Astrocyte (in vitro differentiated cells and primary cell): ENCODE data around the gene FOXP2. TPM values are rescaled to one million over a fixed set of nuclear protein-coding genes. Genes with fewer than 3 reads are reported as not detected.

ENCODE experiments used
- DNase-seq: peaks from one replicate; pipeline ENCODE4 v3.0.0-alpha.2; 2010; ENCODE audit warnings: low read depth
- FAIRE-seq: peaks from 2 replicates; lab custom pipeline; 2011; peaks lifted over from hg19 to GRCh38; lab: Jason Lieb, UNC
- H2AFZ ChIP-seq: 2 replicates; pipeline ENCODE4 v1.6.0; 2012; ENCODE audit warnings: low read depth, low read length, inconsistent platforms
- H3K27ac ChIP-seq: 2 replicates; pipeline ENCODE4 v1.5.1; 2011; ENCODE audit warnings: low read depth, low read length, inconsistent platforms
- H3K27me3 ChIP-seq: 2 replicates; pipeline ENCODE4 v1.6.0; 2011; ENCODE audit warnings: low read length, inconsistent platforms; ENCODE audit not compliant: insufficient read depth
- H3K36me3 ChIP-seq: 2 replicates; pipeline ENCODE4 v1.5.1; 2011; ENCODE audit warnings: low read length, inconsistent platforms; ENCODE audit not compliant: insufficient read depth
- H3K4me1 ChIP-seq: 2 replicates; pipeline ENCODE4 v1.5.1; 2011; ENCODE audit warnings: low read length, inconsistent platforms; ENCODE audit not compliant: insufficient read depth
- H3K4me2 ChIP-seq: 2 replicates; pipeline ENCODE4 v1.6.0; 2012; ENCODE audit warnings: low read length, inconsistent platforms
- H3K4me3 ChIP-seq: 2 replicates; pipeline ENCODE4 v1.5.1; 2011; ENCODE audit warnings: low read depth, mild to moderate bottlenecking, low read length, inconsistent platforms; ENCODE audit not compliant: insufficient read depth
- H3K79me2 ChIP-seq: 2 replicates; pipeline ENCODE4 v1.6.0; 2012; ENCODE audit warnings: mild to moderate bottlenecking, low read length, inconsistent platforms; ENCODE audit not compliant: insufficient read depth
- H3K9ac ChIP-seq: 2 replicates; pipeline ENCODE4 v1.6.0; 2012; ENCODE audit warnings: mild to moderate bottlenecking, low read length, inconsistent platforms
- H3K9me3 ChIP-seq: 2 replicates; pipeline ENCODE4 v1.5.1; 2012; ENCODE audit warnings: low read depth, mild to moderate bottlenecking, low read length, inconsistent platforms; ENCODE audit not compliant: insufficient read depth
- H4K20me1 ChIP-seq: 2 replicates; pipeline ENCODE4 v1.6.0; 2012; ENCODE audit warnings: low read length, inconsistent platforms; ENCODE audit not compliant: insufficient read depth
- H3K27ac Mint-ChIP-seq: one replicate; pipeline ENCODE4 v1.8.0; 2021; ENCODE audit warnings: mild to moderate bottlenecking, mixed read lengths; ENCODE audit not compliant: unreplicated experiment
- H3K27me3 Mint-ChIP-seq: one replicate; pipeline ENCODE4 v1.8.0; 2021; ENCODE audit warnings: low read depth, mixed read lengths; ENCODE audit not compliant: unreplicated experiment
- H3K36me3 Mint-ChIP-seq: one replicate; pipeline ENCODE4 v1.8.0; 2021; ENCODE audit warnings: low read depth, mixed read lengths; ENCODE audit not compliant: unreplicated experiment
- H3K4me1 Mint-ChIP-seq: one replicate; pipeline ENCODE4 v1.8.0; 2021; ENCODE audit warnings: low read depth, mixed read lengths; ENCODE audit not compliant: unreplicated experiment
- H3K4me3 Mint-ChIP-seq: one replicate; pipeline ENCODE4 v1.8.0; 2021; ENCODE audit warnings: mild to moderate bottlenecking, moderate library complexity, mixed read lengths; ENCODE audit not compliant: unreplicated experiment
- H3K9me3 Mint-ChIP-seq: one replicate; pipeline ENCODE4 v1.8.0; 2021; ENCODE audit warnings: mild to moderate bottlenecking, mixed read lengths; ENCODE audit not compliant: unreplicated experiment
- CTCF ChIP-seq: IDR thresholded peaks from 2 replicates; pipeline ENCODE4 v1.5.1; 2011; ENCODE audit warnings: low read depth, mild to moderate bottlenecking, inconsistent platforms, low read length, moderate library complexity; ENCODE audit not compliant: insufficient read depth
- EZH2 ChIP-seq: IDR thresholded peaks from 2 replicates; pipeline ENCODE4 v1.6.1; 2012; ENCODE audit warnings: mild to moderate bottlenecking, low read length, inconsistent platforms; ENCODE audit not compliant: insufficient read depth
- total RNA-seq: library from RNA; stranded (reverse); gene quantifications from 2 replicates; pipeline ENCODE4 v1.2.1, GENCODE V29; 2021

Gene FOXP2
- total RNA-seq, 1 donor from 2014 or later, result 3.4 TPM

GRCh38 chr7:114392686-114393085 is 21.9 kb upstream of the FOXP2 start:
- H3K4me3 Mint-ChIP-seq, result no peak overlapping the region
- no peaks in the 10 kb centered on the region for H3K27me3 Mint-ChIP-seq
- no peak overlapping the region for H3K27ac ChIP-seq
- no peak overlapping the region for H3K4me2 ChIP-seq
- H3K9me3 Mint-ChIP-seq, result no peaks in the 10 kb centered on the region
- FAIRE-seq (no peak), DNase-seq (peak; percentile 55)
- no peaks in the 10 kb centered on the region for H3K27me3 ChIP-seq
- peak overlapping the region; percentile 91 for H3K27ac Mint-ChIP-seq
- TF ChIP-seq CTCF (no peak), EZH2 (no peak)
- no peaks in the 10 kb centered on the region for H3K36me3 ChIP-seq
- no peaks in the 10 kb centered on the region for H3K4me1 ChIP-seq
- no peaks in the 10 kb centered on the region for H3K9me3 ChIP-seq
- H3K79me2 ChIP-seq, result no peaks in the 10 kb centered on the region
- H3K9ac ChIP-seq, result no peak overlapping the region
- no peaks in the 10 kb centered on the region for H4K20me1 ChIP-seq
- no peak overlapping the region for H3K4me3 ChIP-seq
- peaks cover 10% of the 10 kb centered on the region for H3K4me1 Mint-ChIP-seq
- no peaks in the 10 kb centered on the region for H3K36me3 Mint-ChIP-seq
- no peak overlapping the region for H2AFZ ChIP-seq

- H3K4me3 Mint-ChIP-seq, result no peak overlapping the region
- H4K20me1 ChIP-seq, result no peaks in the 10 kb centered on the region
- no peak for TF ChIP-seq CTCF
- TF ChIP-seq EZH2, result no peak
- no peak overlapping the region for H3K4me2 ChIP-seq
- no peaks in the 10 kb centered on the region for H3K27me3 Mint-ChIP-seq
- H3K36me3 Mint-ChIP-seq, result no peaks in the 10 kb centered on the region
- no peaks in the 10 kb centered on the region for H3K36me3 ChIP-seq
- no peaks in the 10 kb centered on the region for H3K4me1 Mint-ChIP-seq
- H3K27ac ChIP-seq, result no peak overlapping the region
- no peak overlapping the region for H3K9ac ChIP-seq
- H3K27me3 ChIP-seq, result no peaks in the 10 kb centered on the region
- H3K4me3 ChIP-seq, result no peak overlapping the region
- no peak overlapping the region for H2AFZ ChIP-seq
- peaks cover 2% of the 10 kb centered on the region for H3K9me3 Mint-ChIP-seq
- DNase-seq, result no peak
- no peak overlapping the region for H3K27ac Mint-ChIP-seq
- no peaks in the 10 kb centered on the region for H3K79me2 ChIP-seq
- H3K4me1 ChIP-seq, result no peaks in the 10 kb centered on the region
- FAIRE-seq, result no peak
- no peaks in the 10 kb centered on the region for H3K9me3 ChIP-seq
These were observed 11.6 kb upstream of the FOXP2 start for GRCh38 chr7:114402876-114403635.

GRCh38 chr7:114405427-114405826 is 9.2 kb upstream of the FOXP2 start:
- no peak for FAIRE-seq
- H3K27me3 Mint-ChIP-seq, result no peaks in the 10 kb centered on the region

More at GRCh38 chr7:114405427-114405826, 9.2 kb upstream of the FOXP2 start:
- no peaks in the 10 kb centered on the region for H3K36me3 Mint-ChIP-seq
- no peaks in the 10 kb centered on the region for H3K9me3 ChIP-seq
- H3K27ac ChIP-seq, result no peak overlapping the region
- H3K4me2 ChIP-seq, result no peak overlapping the region
- H3K9ac ChIP-seq, result no peak overlapping the region
- H3K4me1 ChIP-seq, result no peaks in the 10 kb centered on the region
- no peaks in the 10 kb centered on the region for H3K27me3 ChIP-seq
- H3K36me3 ChIP-seq, result no peaks in the 10 kb centered on the region
- peaks cover 2% of the 10 kb centered on the region for H3K9me3 Mint-ChIP-seq
- no peak overlapping the region for H3K4me3 Mint-ChIP-seq
- no peaks in the 10 kb centered on the region for H4K20me1 ChIP-seq
- peaks cover 6% of the 10 kb centered on the region for H3K4me1 Mint-ChIP-seq
- H3K79me2 ChIP-seq, result no peaks in the 10 kb centered on the region
- no peak for DNase-seq
- H3K27ac Mint-ChIP-seq, result no peak overlapping the region
- no peak overlapping the region for H3K4me3 ChIP-seq
- TF ChIP-seq CTCF (peak; percentile 44), EZH2 (no peak)
- no peak overlapping the region for H2AFZ ChIP-seq
